Left ventricle myocardium inferior (tissue), 1 donor: ENCODE results near the gene PTPRM. TPM values are rescaled to one million over a fixed set of nuclear protein-coding genes. Genes with fewer than 3 reads are reported as not detected.

Experiments used
- DNase-seq: peaks from one replicate; pipeline ENCODE4 v3.0.0-alpha.2; 2020
- H3K27ac ChIP-seq: fragments of 200-600 bp; replicated peaks from 2 replicates; pipeline ENCODE4 v1.8.0; 2021
- H3K27me3 ChIP-seq: fragments of 200-600 bp; 2 replicates; pipeline ENCODE4 v1.8.0; 2021; ENCODE audit warnings: low read depth
- H3K36me3 ChIP-seq: fragments of 200-600 bp; 2 replicates; pipeline ENCODE4 v1.8.0; 2021
- H3K4me1 ChIP-seq: fragments of 200-600 bp; 2 replicates; pipeline ENCODE4 v1.8.0; 2021
- H3K4me3 ChIP-seq: fragments of 200-600 bp; 2 replicates; pipeline ENCODE4 v1.8.0; 2021; ENCODE audit warnings: mild to moderate bottlenecking, moderate library complexity
- H3K9me3 ChIP-seq: fragments of 200-600 bp; replicated peaks from 2 replicates; pipeline ENCODE4 v1.8.0; 2021
- intact Hi-C: fragments of 100-400 bp; cut with micrococcal nuclease; formaldehyde crosslinking; loops from one replicate; pipeline ENCODE4 v1.11.0; 2022
- total RNA-seq: library from RNA; stranded (reverse); fragmentation: NEBNext Ultra II Directional; extraction: Animal tissue kit (Norgen Biotek cat#: 25700); gene quantifications from one replicate; pipeline ENCODE4 v1.2.1, GENCODE V29; 2021
- TF ChIP-seq, protein P1 (sequence below): fragments of 200-600 bp; IDR thresholded peaks from 2 replicates; pipeline ENCODE4 v1.8.0; 2021; ENCODE audit warnings: antibody characterized with exemption, mild to moderate bottlenecking, borderline replicate concordance
- donor health status: DM: no; HTN: yes; CAD: no; lungs with severe emphysema.

PTPRM gene
- total RNA-seq, 1 donor from 2014 or later = 132 TPM

GRCh38 chr18:7924616-7925015 lies 357.5 kb downstream of the PTPRM start:
- intact Hi-C loops = no loop called here
- no peak overlapping the region for H3K4me3 ChIP-seq

GRCh38 chr18:7926526-7926925 lies 359.4 kb downstream of the PTPRM start:
- no peak for DNase-seq
- intact Hi-C loops = no loop called here
- Histone ChIP-seq H3K36me3 (peaks cover 9% of the 10 kb centered on the region), H3K4me3 (no peak overlapping the region), H3K4me1 (peaks cover 52% of the 10 kb centered on the region), H3K27ac (no peak overlapping the region), H3K27me3 (no peaks in the 10 kb centered on the region), H3K9me3 (peaks cover 4% of the 10 kb centered on the region)
- TF ChIP-seq, protein P1, sequence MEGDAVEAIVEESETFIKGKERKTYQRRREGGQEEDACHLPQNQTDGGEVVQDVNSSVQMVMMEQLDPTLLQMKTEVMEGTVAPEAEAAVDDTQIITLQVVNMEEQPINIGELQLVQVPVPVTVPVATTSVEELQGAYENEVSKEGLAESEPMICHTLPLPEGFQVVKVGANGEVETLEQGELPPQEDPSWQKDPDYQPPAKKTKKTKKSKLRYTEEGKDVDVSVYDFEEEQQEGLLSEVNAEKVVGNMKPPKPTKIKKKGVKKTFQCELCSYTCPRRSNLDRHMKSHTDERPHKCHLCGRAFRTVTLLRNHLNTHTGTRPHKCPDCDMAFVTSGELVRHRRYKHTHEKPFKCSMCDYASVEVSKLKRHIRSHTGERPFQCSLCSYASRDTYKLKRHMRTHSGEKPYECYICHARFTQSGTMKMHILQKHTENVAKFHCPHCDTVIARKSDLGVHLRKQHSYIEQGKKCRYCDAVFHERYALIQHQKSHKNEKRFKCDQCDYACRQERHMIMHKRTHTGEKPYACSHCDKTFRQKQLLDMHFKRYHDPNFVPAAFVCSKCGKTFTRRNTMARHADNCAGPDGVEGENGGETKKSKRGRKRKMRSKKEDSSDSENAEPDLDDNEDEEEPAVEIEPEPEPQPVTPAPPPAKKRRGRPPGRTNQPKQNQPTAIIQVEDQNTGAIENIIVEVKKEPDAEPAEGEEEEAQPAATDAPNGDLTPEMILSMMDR = peak; percentile 40

More at GRCh38 chr18:7924616-7925015, 357.5 kb downstream of the PTPRM start:
- DNase-seq = no peak
- Histone ChIP-seq H3K4me1 (peaks cover 52% of the 10 kb centered on the region), H3K27ac (no peak overlapping the region), H3K36me3 (peaks cover 9% of the 10 kb centered on the region), H3K9me3 (peaks cover 23% of the 10 kb centered on the region), H3K27me3 (no peaks in the 10 kb centered on the region)
- TF ChIP-seq, protein P1 = no peak

- TF ChIP-seq, protein P1 = no peak
- no peak for DNase-seq
- Histone ChIP-seq H3K4me1 (peaks cover 47% of the 10 kb centered on the region), H3K4me3 (no peak overlapping the region), H3K9me3 (no peaks in the 10 kb centered on the region), H3K27ac (no peak overlapping the region), H3K27me3 (no peaks in the 10 kb centered on the region), H3K36me3 (peaks cover 9% of the 10 kb centered on the region)
- intact Hi-C loops = no loop called here
Observed at GRCh38 chr18:7927119-7927518, 360.0 kb downstream of the PTPRM start.

DNA sequence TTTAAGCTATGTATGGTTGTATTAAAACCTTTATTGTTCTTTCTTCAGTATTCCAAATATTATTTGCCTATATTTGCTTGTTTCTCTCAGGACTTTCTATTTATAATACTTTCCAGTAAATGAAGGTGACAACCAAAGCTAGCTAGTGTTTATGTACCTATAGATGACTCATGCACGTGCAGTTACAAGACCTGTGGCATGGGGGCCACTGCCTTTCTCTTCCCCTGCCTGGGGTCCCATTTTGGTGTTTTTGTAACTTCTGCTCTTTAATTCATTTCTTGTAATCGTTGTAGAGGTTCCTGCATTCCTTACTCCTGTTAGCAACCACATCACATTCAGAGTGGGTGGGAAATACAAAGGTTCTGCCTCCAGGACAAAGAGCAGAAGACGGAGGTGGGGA lies 364.6 kb downstream of the PTPRM start:
- DNase-seq = no peak
- intact Hi-C loops = no loop called here
- H3K4me3 ChIP-seq = no peak overlapping the region
- H3K27me3 ChIP-seq = no peaks in the 10 kb centered on the region
- H3K4me1 ChIP-seq = peaks cover 13% of the 10 kb centered on the region
- TF ChIP-seq, protein P1 = no peak
- no peaks in the 10 kb centered on the region for H3K9me3 ChIP-seq
- H3K36me3 ChIP-seq = peaks cover 9% of the 10 kb centered on the region
- no peak overlapping the region for H3K27ac ChIP-seq

DNA sequence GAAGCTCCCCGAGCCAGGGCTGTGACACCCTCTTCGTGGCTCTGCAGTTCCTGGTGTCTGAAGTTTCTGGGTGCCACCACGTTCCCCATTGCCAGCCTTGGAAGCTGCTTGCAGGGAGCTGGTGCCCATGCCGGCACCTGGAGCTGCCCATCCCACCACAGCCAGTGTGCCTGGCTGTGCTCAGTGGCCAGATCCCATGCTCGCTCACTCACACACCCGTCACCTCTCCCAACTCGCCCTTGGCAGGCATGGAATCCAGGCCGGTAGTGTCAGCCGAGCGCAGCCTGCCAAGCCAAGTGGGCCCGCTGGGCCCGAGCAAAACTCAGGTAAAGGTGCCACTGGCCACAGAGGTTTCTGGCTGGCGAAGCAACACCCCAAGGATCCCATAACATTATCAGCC lies 370.2 kb downstream of the PTPRM start:
- TF ChIP-seq, protein P1 = no peak
- H3K27ac ChIP-seq = no peak overlapping the region
- intact Hi-C loops = no loop called here
- no peak for DNase-seq
- H3K36me3 ChIP-seq = no peaks in the 10 kb centered on the region
- H3K4me3 ChIP-seq = no peak overlapping the region
- H3K4me1 ChIP-seq = peaks cover 42% of the 10 kb centered on the region
- H3K9me3 ChIP-seq = no peaks in the 10 kb centered on the region
- no peaks in the 10 kb centered on the region for H3K27me3 ChIP-seq

GRCh38 chr18:7939521-7939920 lies 372.4 kb downstream of the PTPRM start:
- Histone ChIP-seq H3K4me1 (peaks cover 42% of the 10 kb centered on the region), H3K9me3 (no peaks in the 10 kb centered on the region), H3K4me3 (no peak overlapping the region), H3K36me3 (no peaks in the 10 kb centered on the region), H3K27ac (no peak overlapping the region), H3K27me3 (no peaks in the 10 kb centered on the region)
- intact Hi-C loops = no loop called here
- TF ChIP-seq, protein P1 = no peak
- no peak for DNase-seq
